Epithelial cell of prostate (primary cell): ENCODE measurements around the gene MBTPS1.

Source experiments
- DNase-seq: peaks from one replicate; pipeline ENCODE4 v3.0.0-alpha.2; 2011; ENCODE audit warnings: low read depth, low spot score
- H3K27ac ChIP-seq: fragments of 450-650 bp; 2 replicates; pipeline ENCODE4 v1.5.1; 2017; ENCODE audit warnings: mild to moderate bottlenecking

MBTPS1 gene

GRCh38 chr16:84116720-84117493, at the start of gene MBTPS1:
Gene MBTPS1, minus strand, starts transcription at chr16:84116942. Its CDS starts 15,159 bp downstream, at chr16:84101783.
- H3K27ac ChIP-seq = peak within 1 kb of the TSS; percentile 87
- DNase-seq = peak; percentile 91

GRCh38 chr16:84165746-84166145, 49.0 kb upstream of the MBTPS1 start:
- H3K27ac ChIP-seq = no peak overlapping the region
- DNase-seq = no peak

- DNase-seq = no peak
Measured at GRCh38 chr16:84161801-84162200, 45.1 kb upstream of the MBTPS1 start.

GRCh38 chr16:84161037-84161436, 44.3 kb upstream of the MBTPS1 start:
- no peak for DNase-seq
- no peak overlapping the region for H3K27ac ChIP-seq

More at GRCh38 chr16:84161801-84162200, 45.1 kb upstream of the MBTPS1 start:
- no peak overlapping the region for H3K27ac ChIP-seq

GRCh38 chr16:84159800-84160199, 43.1 kb upstream of the MBTPS1 start:
- H3K27ac ChIP-seq = no peak overlapping the region
- DNase-seq = no peak

GRCh38 chr16:84159007-84159406, 42.3 kb upstream of the MBTPS1 start:
- DNase-seq = no peak
- no peak overlapping the region for H3K27ac ChIP-seq

GRCh38 chr16:84156342-84156784, 39.6 kb upstream of the MBTPS1 start:
- DNase-seq = no peak
- no peak overlapping the region for H3K27ac ChIP-seq

- no peak for DNase-seq
- no peak overlapping the region for H3K27ac ChIP-seq
Measured at GRCh38 chr16:84155771-84156170, 39.0 kb upstream of the MBTPS1 start.

- DNase-seq = no peak
- no peak overlapping the region for H3K27ac ChIP-seq
Measured at GRCh38 chr16:84155226-84155625, 38.5 kb upstream of the MBTPS1 start.

- no peak for DNase-seq
- H3K27ac ChIP-seq = no peak overlapping the region
Measured at GRCh38 chr16:84153660-84154214, 37.0 kb upstream of the MBTPS1 start.

GRCh38 chr16:84150926-84151325, 34.2 kb upstream of the MBTPS1 start:
- no peak for DNase-seq
- H3K27ac ChIP-seq = no peak overlapping the region

- peak; percentile 22 for DNase-seq
- peak within 1 kb of the TSS; percentile 15 for H3K27ac ChIP-seq
Measured at GRCh38 chr16:84144859-84145639, 28.3 kb upstream of the MBTPS1 start, which contains the start of the genes DNAAF1 and HSDL1. Gene DNAAF1, plus strand, starts transcription at chr16:84145308. Its CDS starts 133 bp downstream, at chr16:84145441. Gene HSDL1, minus strand, starts transcription at chr16:84145177. Its CDS starts 13,856 bp downstream, at chr16:84131321.

GRCh38 chr16:84144209-84144858, 27.6 kb upstream of the MBTPS1 start:
- H3K27ac ChIP-seq = peak overlapping the region; percentile 15
- no peak for DNase-seq

GRCh38 chr16:84143784-84144199, 27.1 kb upstream of the MBTPS1 start:
- H3K27ac ChIP-seq = no peak overlapping the region
- no peak for DNase-seq

- DNase-seq = no peak
- H3K27ac ChIP-seq = no peak overlapping the region
Measured at GRCh38 chr16:84143081-84143480, 26.3 kb upstream of the MBTPS1 start.

GRCh38 chr16:84141143-84141670, 24.5 kb upstream of the MBTPS1 start:
- DNase-seq = no peak

GRCh38 chr16:84139628-84140258, 23.0 kb upstream of the MBTPS1 start:
- no peak for DNase-seq

More at GRCh38 chr16:84141143-84141670, 24.5 kb upstream of the MBTPS1 start:
- no peak overlapping the region for H3K27ac ChIP-seq

GRCh38 chr16:84138824-84139627, 22.3 kb upstream of the MBTPS1 start:
- no peak for DNase-seq

More at GRCh38 chr16:84139628-84140258, 23.0 kb upstream of the MBTPS1 start:
- H3K27ac ChIP-seq = no peak overlapping the region

GRCh38 chr16:84138500-84138823, 21.7 kb upstream of the MBTPS1 start:
- no peak for DNase-seq
- H3K27ac ChIP-seq = no peak overlapping the region

More at GRCh38 chr16:84138824-84139627, 22.3 kb upstream of the MBTPS1 start:
- no peak overlapping the region for H3K27ac ChIP-seq
